DOHH2 (cell line): Measurements from ENCODE around the gene GCG.

Source experiments
- EZH2phosphoT487 ChIP-seq: fragments of 200-600 bp; sonication (generic); IDR thresholded peaks from 2 replicates; pipeline ENCODE4 v1.6.1; 2017; ENCODE audit warnings: borderline replicate concordance, mild to moderate bottlenecking, antibody characterized with exemption, low read length, moderate library complexity, mixed read lengths
- TF ChIP-seq, protein P1 (sequence below): fragments of 200-600 bp; sonication (generic); IDR thresholded peaks from one replicate; pipeline ENCODE4 v1.5.1; 2014; ENCODE audit warnings: antibody characterized with exemption, mild to moderate bottlenecking, low read depth, low read length; ENCODE audit not compliant: poor library complexity, severe bottlenecking

DNA sequence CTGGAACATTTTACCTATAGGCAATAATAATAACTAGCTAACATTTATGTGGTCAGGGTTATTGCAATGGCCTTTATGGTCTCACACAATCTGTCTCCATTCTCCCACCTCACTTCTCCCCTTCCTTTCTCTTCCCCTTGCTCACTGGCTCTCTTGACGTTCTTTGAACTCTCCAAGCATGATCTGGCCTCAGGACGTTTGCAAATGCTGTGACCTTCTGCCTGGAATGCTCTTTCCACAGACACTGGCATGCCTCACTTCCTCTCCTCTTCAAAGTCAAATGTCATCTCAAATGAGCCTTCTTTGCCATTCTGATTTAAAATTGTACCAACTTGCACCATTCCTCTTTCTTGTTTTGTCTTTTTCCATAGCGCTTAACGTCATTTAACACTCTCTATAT, 25.3 kb upstream of the GCG start:
- TF ChIP-seq, protein P1, sequence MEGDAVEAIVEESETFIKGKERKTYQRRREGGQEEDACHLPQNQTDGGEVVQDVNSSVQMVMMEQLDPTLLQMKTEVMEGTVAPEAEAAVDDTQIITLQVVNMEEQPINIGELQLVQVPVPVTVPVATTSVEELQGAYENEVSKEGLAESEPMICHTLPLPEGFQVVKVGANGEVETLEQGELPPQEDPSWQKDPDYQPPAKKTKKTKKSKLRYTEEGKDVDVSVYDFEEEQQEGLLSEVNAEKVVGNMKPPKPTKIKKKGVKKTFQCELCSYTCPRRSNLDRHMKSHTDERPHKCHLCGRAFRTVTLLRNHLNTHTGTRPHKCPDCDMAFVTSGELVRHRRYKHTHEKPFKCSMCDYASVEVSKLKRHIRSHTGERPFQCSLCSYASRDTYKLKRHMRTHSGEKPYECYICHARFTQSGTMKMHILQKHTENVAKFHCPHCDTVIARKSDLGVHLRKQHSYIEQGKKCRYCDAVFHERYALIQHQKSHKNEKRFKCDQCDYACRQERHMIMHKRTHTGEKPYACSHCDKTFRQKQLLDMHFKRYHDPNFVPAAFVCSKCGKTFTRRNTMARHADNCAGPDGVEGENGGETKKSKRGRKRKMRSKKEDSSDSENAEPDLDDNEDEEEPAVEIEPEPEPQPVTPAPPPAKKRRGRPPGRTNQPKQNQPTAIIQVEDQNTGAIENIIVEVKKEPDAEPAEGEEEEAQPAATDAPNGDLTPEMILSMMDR = no peak
- TF ChIP-seq EZH2phosphoT487 = no peak
